ENCODE measurements around the gene MAML2.

Gene MAML2

GRCh38 chr11:96155627-96156378 is 187.2 kb downstream of the MAML2 start:
- peak; percentile 96 for DNase-seq (ENCODE audit: low read depth)

DNA sequence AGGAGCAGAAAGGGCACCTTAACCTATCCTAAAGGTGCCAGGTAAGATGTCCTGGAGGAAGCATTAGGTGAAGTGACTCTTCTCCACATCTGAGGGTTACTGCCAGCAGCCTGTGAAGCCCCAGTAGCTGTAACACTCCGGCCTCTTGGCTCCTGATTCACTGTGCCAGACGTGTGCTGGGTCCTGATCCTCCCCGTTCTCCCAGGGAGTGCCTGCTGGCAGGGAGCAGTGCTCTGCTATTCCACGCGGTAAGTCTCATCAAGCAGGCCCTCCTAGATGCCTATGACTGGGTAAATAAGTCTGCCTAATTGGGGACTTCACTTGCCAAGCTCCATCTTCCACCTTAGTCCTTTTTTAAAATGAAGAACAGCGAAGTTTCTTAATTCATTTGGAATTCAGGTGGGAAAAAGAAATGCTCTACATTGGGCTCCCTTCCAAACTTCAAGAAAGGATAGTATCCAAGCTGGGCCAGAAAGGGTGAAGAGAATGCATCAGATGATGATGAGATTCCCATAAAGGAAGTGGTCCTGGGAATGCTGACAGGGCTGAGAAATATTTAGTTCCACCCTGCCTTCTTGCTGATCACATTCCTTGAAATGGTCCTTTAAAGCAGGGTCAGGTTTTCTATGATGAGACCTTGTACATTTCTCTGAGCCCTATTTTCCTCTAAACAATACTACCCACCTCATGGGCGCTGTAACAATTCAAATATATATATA is 188.0 kb downstream of the MAML2 start:
- no peak for DNase-seq (ENCODE audit: low read depth)

GRCh38 chr11:96152623-96153022 is 190.4 kb downstream of the MAML2 start:
- no peak for DNase-seq (ENCODE audit: low read depth)

DNA sequence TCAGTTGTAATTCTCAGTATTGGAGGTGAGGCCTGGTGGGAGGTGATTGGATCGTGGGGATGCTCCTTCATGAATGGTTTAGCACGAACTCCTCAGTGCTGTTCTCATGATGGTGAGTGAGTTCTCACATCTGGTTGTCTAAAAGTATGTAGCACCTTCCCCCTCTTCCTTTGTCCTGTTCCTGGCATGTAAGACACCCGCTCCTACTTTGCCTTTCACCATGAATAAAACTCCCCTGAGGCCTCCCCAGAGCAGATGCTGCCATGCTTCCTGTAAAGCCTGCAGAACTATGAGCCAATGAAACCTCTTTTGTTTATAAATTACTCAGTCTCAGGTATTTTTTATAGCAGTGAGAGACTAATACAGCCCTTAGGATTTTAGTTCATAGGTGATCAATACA is 191.5 kb downstream of the MAML2 start:
- no peak for DNase-seq (ENCODE audit: low read depth)

- no peak for DNase-seq (ENCODE audit: low read depth)
Observed at GRCh38 chr11:96150609-96151008, 192.4 kb downstream of the MAML2 start.

GRCh38 chr11:96149743-96150555 is 193.0 kb downstream of the MAML2 start:
- DNase-seq (ENCODE audit: low read depth), result peak; percentile 84

- no peak for DNase-seq (ENCODE audit: low read depth)
Observed at GRCh38 chr11:96147906-96148486, 195.0 kb downstream of the MAML2 start.

DNA sequence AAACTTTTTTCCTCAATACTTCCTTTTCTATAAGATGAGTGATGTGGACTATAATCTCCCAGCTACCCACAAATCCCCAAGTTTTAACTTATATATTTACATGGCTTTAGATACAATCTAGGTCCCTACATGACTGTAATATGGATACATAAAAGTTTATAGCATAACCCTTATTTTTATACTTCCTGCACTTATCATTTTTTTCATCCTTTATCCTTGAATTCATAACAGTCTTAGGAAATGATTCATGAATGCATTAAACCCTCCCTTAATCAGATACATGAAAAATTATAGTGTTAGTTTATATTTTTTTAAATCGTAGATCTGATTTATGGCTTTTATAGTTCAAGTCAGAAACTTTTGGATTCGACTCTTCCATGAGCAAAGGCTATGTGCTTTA is 195.8 kb downstream of the MAML2 start:
- no peak for DNase-seq (ENCODE audit: low read depth)

- no peak for DNase-seq (ENCODE audit: low read depth)
Observed at GRCh38 chr11:96146765-96147164, 196.2 kb downstream of the MAML2 start.

DNA sequence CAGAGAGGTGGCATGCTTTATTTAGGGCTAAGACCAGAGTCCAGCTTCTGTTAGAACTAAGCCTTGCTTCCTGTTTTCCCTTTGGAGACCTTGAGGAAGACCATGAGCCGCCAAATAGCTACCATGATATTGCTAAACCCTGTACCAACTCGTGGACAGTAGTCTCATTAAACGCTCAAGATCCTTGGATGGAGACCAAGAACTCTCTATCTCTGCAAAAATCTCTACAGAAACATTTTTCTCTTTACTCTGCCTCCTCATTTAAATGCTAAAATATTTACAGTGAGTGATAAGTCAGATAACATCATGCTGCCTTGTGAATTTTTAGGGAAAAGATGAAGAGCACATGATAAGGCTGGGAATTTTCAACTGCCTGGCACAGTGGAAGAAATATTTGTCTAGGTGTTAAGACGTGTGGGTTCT is 197.8 kb downstream of the MAML2 start:
- no peak for DNase-seq (ENCODE audit: low read depth)

GRCh38 chr11:96144553-96144952 is 198.4 kb downstream of the MAML2 start:
- DNase-seq (ENCODE audit: low read depth), result no peak

DNA sequence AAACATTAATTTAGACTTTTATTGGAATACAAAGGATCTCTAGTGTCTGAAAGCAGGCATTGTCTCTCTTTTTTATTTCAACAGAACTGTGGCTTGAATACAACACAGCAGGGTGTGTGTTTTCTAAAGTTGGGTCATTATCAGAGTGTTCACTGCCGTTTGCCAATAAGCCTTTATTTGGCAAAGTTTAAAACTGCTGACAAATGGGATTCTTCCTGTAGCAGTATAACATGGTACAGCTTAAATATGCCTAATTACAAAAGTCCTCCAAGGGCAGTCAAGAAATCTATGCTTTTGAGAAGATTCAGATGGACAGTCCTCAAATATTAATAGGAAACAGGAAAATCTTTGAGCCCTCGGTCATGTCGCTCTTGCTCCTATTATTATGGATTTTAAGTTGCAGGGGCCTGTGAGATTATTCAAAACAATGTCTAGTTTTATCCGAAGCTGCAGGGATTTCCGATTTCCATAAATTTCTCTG is 199.9 kb downstream of the MAML2 start:
- no peak for DNase-seq (ENCODE audit: low read depth)

DNA sequence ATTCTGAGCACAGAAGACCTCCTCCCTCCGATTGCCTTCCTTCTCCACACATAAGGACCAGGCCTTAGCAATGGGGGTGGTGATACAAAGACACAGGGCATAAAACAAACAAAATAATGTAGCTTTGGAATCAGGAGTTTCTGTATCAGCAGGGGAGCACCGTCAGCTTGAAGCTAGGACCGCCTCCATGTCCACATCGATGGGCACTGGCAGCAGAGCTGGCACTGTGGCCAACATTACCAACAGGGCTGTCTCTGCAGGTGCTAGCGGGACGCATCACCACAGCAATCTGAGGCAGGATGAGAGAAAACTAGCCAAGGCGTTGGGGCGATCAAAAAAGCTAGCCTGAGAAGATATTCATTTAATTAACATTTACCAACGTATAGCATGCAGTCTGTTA is 201.4 kb downstream of the MAML2 start:
- DNase-seq (ENCODE audit: low read depth), result no peak

DNA sequence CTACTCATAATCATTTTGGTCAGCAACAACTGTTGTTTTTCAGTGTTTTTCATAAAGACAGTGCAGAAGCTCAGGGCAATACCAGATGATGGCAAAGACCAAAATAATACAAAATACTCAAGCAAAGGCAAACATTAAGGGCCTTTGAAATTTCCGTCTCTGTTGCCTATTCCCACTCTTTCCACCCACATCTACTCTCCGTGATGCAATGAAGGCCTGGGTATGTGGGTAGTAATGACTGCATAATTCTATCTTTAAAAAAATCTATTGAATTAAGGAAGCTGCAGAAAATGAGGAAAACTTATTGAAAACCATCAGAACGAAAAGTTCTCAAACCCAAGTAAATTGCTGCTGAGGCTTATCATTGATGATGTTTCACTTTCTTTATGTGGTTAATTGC is 203.3 kb downstream of the MAML2 start:
- DNase-seq (ENCODE audit: low read depth), result no peak

DNA sequence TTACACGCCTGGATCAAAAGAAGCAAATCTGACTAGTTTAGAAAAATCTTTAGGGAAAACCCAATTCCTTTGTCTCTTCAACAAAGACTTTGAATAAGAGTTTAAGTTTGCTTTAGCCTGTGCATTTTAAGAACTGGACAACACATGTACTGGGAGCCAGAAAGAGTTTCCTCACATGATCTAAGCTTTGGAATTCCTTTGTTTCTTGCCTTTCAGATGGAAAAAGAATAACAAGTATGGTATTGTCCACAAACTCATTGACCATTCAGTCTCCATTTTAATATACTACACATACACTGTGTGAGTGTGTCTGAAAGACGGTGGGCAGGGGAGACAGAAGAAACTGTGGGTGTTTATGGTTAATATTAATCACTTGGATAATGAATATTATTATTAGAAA is 205.6 kb downstream of the MAML2 start:
- DNase-seq (ENCODE audit: low read depth), result no peak

DNA sequence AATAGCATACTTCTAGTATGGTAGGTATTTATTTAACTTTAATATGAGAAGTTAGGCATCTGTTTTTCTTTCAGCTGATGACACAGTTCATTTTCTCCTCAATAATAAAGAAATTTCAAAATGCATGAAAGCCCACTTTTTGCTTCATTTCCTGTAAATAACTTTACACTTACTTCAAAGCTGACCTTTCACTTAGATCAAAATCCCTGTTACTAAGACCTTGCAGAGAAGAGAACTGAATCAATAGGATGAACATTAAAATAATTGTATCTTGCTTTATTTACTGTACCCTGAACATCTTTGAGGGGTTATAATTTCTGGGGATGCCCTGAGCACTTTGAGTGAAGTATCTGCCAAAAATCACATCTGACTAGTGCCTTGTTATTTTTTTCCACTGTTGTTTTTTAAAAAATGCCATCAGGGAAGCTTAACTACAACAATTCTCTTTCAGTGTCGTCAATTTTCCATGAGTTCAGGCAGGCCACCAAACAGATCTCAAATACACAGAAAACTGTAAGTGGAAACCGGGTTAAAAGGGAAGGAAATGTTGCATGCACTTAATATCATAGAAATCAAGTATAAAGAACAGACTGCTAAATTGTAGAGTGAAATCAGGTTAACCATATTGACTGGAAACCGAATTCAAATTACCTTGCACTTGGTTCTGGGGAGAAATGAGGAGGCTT is 206.2 kb downstream of the MAML2 start:
- no peak for DNase-seq (ENCODE audit: low read depth)

DNA sequence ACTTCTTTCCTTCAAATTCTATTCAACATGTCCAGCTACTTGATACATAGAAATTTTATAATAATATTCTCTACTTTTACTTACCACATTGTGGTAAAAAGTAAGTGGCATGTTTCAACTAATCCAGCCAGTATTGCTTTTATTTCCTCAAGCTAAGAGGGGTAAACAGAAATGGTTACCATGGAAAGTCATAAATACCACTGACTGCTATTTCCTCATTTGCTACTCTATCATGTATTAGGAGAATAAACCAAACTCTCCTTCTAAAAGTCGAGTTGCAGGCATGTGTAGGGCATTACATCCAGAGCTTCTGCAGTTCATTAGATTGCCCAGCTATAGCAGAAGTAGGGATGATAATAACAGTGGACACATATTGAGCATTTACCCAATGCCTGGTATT is 208.4 kb downstream of the MAML2 start:
- DNase-seq (ENCODE audit: low read depth), result no peak

DNA sequence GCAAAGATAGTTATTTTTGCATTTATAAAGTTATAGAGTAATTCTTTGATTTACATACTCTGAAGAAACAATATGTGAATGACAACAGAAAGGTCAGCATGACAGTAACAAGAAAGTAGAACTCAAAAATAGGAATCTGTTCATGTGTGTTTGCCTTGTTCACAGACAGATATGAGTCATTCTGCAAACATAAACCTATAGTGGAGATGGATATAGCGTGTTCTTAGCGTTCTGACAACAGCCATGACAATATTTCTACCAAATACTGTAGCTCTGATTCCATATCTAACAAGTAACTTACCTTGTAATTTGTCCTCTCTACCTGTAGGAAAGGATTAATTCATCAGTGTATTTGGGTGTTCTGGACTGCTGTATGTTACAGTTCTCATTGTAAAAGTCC is 210.6 kb downstream of the MAML2 start:
- DNase-seq (ENCODE audit: low read depth), result no peak

DNA sequence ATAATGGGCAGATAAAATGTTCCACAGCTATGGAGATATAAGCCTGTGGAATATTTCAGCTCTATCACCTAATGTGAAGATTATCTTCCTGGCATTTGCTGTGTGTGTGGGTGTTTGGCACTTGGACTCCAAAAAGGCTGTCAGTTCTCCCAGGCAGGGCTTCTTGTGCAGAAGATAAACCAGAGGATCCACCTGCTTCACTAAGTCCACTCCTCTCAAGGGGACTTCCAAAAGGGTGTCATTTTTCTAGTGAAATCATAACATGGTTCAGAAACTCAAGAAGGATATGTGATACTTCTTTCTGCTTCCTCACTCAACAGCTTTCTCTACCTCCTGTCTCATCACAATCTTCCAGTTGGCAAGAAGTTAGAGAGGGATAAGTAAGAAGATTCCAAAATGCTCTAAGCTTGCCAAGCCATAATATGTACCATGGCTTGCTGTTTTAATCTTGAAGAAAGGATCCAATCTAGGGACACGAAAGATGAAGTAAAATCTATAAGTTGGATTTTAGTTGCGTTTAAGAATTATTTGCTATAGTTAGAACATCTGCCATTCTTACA is 212.9 kb downstream of the MAML2 start:
- no peak for DNase-seq (ENCODE audit: low read depth)

DNA sequence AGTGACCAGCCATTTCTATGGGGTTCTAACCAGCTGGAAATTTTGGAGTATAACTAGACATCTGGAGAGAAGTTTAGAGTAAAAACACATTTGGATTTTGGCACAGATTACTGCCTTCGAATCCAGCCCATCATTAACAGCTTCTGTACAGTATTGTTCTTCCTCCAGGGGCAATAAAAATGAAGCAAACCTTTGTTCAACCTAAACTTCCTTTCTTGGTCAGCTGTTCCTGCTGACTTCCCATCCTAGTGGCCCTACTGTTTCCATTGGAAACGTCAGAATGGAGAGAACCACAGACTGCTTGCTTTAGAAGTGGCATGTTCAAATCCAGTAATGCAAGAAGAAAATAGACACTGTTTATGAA is 215.4 kb downstream of the MAML2 start:
- DNase-seq (ENCODE audit: low read depth), result no peak

- DNase-seq (ENCODE audit: low read depth), result no peak
Observed at GRCh38 chr11:96126917-96127595, 215.9 kb downstream of the MAML2 start.

Measured in non-pigmented ciliary epithelial cell (primary cell).